Common myeloid progenitor, CD34-positive (primary cell): ENCODE data around the gene SOS1.

Experiments used
- CTCF ChIA-PET: fragments of 350-600 bp; sonication (Branson Sonifier 250); formaldehyde crosslinking; loops from one replicate; lab custom pipeline; 2021; ENCODE audit warnings: antibody characterized with exemption; lab: Charles Lee
- POLR2A ChIA-PET: fragments of 350-600 bp; sonication (Branson Sonifier 250); formaldehyde crosslinking; loops from one replicate; lab custom pipeline; 2021; ENCODE audit warnings: antibody characterized with exemption; lab: Charles Lee
- DNase-seq, 3 donors: peaks; one replicate each; pipeline versions ENCODE4 v3.0.0 to v3.0.0-alpha.2; 2013
- H3K27ac ChIP-seq, 2 experiments: 1 replicate in 1 of 2; 2 replicates in 1 of 2; pipeline ENCODE4 v1.7.0; 2013; ENCODE audit warnings: inconsistent platforms in 2 of 2, low read length in 2 of 2, mild to moderate bottlenecking in 2 of 2, low read depth in 1 of 2, moderate library complexity in 1 of 2; ENCODE audit not compliant: severe bottlenecking in 2 of 2, insufficient read depth in 1 of 2, poor library complexity in 1 of 2
- H3K27me3 ChIP-seq, 5 experiments: replicated peaks in 2 of 5; 1 replicate in 3 of 5; 2 replicates in 2 of 5; pipeline versions ENCODE4 v1.6.1 to v1.7.0; 2013; ENCODE audit warnings: low read length in 4 of 5, mild to moderate bottlenecking in 2 of 5, moderate library complexity in 2 of 5, inconsistent platforms in 1 of 5; ENCODE audit not compliant: insufficient read depth in 5 of 5, control insufficient read depth in 4 of 5
- H3K36me3 ChIP-seq, 4 experiments: 1 replicate in 2 of 4; 2 replicates in 2 of 4; pipeline versions ENCODE4 v1.6.1 to v1.7.0; 2013; ENCODE audit warnings: low read length in 3 of 4, control low read depth in 1 of 4, mild to moderate bottlenecking in 1 of 4; ENCODE audit not compliant: control insufficient read depth in 4 of 4, insufficient read depth in 4 of 4
- H3K4me1 ChIP-seq, 4 experiments: 1 replicate in 3 of 4; 2 replicates in 1 of 4; pipeline versions ENCODE4 v1.6.1 to v1.7.1; 2013; ENCODE audit warnings: low read length in 3 of 4, mild to moderate bottlenecking in 3 of 4, control low read depth in 1 of 4, inconsistent platforms in 1 of 4, moderate library complexity in 1 of 4; ENCODE audit not compliant: control insufficient read depth in 4 of 4, insufficient read depth in 4 of 4; ENCODE audit errors: control extremely low read depth in 1 of 4
- H3K4me3 ChIP-seq, 7 experiments: 1 replicate in 4 of 7; 2 replicates in 3 of 7; pipeline versions ENCODE4 v1.5.1 to v1.7.0; 2013; ENCODE audit warnings: mild to moderate bottlenecking in 7 of 7, low read length in 6 of 7, moderate library complexity in 6 of 7, inconsistent platforms in 2 of 7, low read depth in 2 of 7, control low read depth in 1 of 7; ENCODE audit not compliant: insufficient read depth in 4 of 7, control insufficient read depth in 1 of 7; ENCODE audit errors: extremely low read depth in 1 of 7
- H3K9me3 ChIP-seq, 5 experiments: 1 replicate in 4 of 5; 2 replicates in 1 of 5; pipeline versions ENCODE4 v1.6.1 to v1.7.1; 2013; ENCODE audit warnings: low read length in 4 of 5, mild to moderate bottlenecking in 2 of 5, inconsistent platforms in 1 of 5, low read depth in 1 of 5, moderate library complexity in 1 of 5; ENCODE audit not compliant: control insufficient read depth in 4 of 5, insufficient read depth in 2 of 5; ENCODE audit errors: control extremely low read depth in 1 of 5
- WGBS: methylation state at CpG from one replicate; pipeline ENCODE4 v1.1.5; 2013; ENCODE audit not compliant: insufficient coverage; 5-methylcytosine and 5-hydroxymethylcytosine counted together

SOS1 gene

DNA sequence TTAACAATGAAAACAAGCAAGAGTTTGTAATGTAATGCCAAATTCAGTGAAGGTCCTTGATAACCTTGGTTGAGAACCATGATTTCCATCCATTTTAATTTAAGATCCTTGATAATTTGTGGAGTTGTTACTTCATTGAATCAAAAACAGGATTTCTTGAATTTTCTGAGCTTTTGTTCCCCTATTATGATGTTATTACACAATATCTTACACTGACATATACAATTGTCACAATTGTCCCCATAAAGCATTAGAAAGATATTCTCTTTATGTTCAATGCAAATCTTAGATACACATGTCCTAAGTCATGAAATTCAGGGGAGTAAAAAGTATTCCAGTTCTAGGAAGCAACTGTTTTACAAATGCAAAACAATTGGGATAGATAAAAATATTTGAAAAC is 147.6 kb downstream of the SOS1 start:
- H3K27ac ChIP-seq: no peak overlapping the region
- no peaks in the 10 kb centered on the region for H3K9me3 ChIP-seq
- DNase-seq: no peak
- ChIA-PET POLR2A (interaction anchor here (0.5 kb wide), 1 partner anchor 61 kb away, joined by 3 read pairs; no protein-coding TSS in a partner anchor), CTCF (no interaction called here)
- H3K36me3 ChIP-seq: no peaks in the 10 kb centered on the region
- peaks cover 0 to 2% (median 0%) of the 10 kb centered on the region in 4 experiments for H3K4me1 ChIP-seq
- no peak overlapping the region for H3K4me3 ChIP-seq
- H3K27me3 ChIP-seq: no peaks in the 10 kb centered on the region

DNA sequence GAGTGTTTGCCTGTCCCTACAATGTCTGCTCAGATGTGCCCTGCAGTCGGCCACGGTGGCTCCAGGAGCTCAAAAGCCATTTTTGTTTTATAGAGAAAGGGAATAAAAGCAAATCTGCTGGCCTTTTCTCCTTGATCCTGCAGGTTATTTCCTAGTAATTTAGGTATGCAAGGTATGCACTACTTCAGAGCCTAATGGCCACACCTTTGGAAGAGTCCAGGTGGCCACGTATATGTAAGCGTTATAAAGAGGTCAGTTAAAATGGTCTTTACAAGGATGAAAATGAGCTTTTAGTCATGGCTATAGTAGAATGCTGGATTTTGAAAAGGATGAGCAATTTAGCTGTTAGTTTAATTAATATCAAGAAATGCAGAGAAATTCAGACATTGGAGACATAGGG is 149.5 kb downstream of the SOS1 start:
- DNase-seq: no peak
- H3K27ac ChIP-seq: no peak overlapping the region
- H3K4me1 ChIP-seq: no peaks in the 10 kb centered on the region
- ChIA-PET CTCF (interaction anchor here (1.1 kb wide), 1 partner anchor 49 kb away, joined by 3 read pairs; no protein-coding TSS in a partner anchor), POLR2A (no interaction called here)
- no peak overlapping the region for H3K4me3 ChIP-seq
- 100% methylated on average over 4 of the region's 4 CpGs for WGBS
- no peaks in the 10 kb centered on the region for H3K36me3 ChIP-seq
- H3K27me3 ChIP-seq: no peaks in the 10 kb centered on the region
- no peaks in the 10 kb centered on the region for H3K9me3 ChIP-seq

DNA sequence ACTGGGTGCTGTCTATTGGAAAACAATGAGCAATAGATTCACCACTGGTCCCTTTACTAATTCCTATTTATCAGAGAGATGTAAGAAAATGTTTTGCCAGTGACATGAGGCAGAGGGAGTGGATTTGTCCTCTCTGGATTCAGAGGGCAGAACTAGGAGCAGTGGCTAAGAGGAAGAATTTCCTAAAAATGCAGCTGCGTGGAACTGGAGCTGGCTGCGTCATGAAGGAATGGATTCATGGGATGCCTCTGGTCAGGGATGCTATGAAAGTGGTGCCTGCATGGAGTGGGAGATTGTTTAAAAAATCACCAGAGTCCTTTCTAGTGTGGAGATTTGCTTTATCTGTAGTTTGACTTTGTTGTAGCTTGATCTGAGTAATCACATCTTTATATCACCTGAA is 152.8 kb downstream of the SOS1 start:
- no peak overlapping the region for H3K27ac ChIP-seq
- no peaks in the 10 kb centered on the region for H3K27me3 ChIP-seq
- POLR2A ChIA-PET: no interaction called here

DNA sequence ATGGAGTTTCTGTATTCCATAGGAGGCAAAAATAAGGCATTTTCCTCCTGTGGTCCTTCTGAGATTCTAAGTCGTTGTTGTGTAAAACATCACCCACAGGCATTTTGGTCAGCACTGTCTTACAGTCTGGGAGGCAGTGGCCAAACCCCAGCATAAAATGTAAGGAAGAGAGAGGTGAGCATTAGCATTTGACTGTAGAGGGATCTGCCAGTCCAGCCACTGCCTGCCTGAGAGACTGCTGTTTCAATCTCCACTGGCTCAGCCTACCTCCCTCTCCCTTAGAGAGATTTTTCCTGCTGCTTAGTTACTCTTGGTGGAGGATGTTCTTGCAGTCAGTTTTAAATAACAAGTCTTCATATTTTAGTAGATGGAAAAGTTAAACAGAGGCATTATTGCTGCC is 154.2 kb downstream of the SOS1 start:
- H3K27me3 ChIP-seq: no peaks in the 10 kb centered on the region
- no peak for DNase-seq
- H3K36me3 ChIP-seq: no peaks in the 10 kb centered on the region
- no peaks in the 10 kb centered on the region for H3K9me3 ChIP-seq
- H3K4me3 ChIP-seq: no peak overlapping the region
- peaks cover 0 to 2% (median 0%) of the 10 kb centered on the region in 4 experiments for H3K4me1 ChIP-seq
- ChIA-PET POLR2A (no interaction called here), CTCF (no interaction called here)
- WGBS: 91% methylated on average over 1 of the region's 1 CpG
- no peak overlapping the region for H3K27ac ChIP-seq

More for the DNA sequence above, 152.8 kb downstream of the SOS1 start:
- H3K4me3 ChIP-seq: no peak overlapping the region
- CTCF ChIA-PET: no interaction called here
- WGBS: 100% methylated on average over 2 of the region's 2 CpGs
- DNase-seq: no peak
- H3K36me3 ChIP-seq: no peaks in the 10 kb centered on the region
- H3K4me1 ChIP-seq: no peaks in the 10 kb centered on the region
- no peaks in the 10 kb centered on the region for H3K9me3 ChIP-seq

DNA sequence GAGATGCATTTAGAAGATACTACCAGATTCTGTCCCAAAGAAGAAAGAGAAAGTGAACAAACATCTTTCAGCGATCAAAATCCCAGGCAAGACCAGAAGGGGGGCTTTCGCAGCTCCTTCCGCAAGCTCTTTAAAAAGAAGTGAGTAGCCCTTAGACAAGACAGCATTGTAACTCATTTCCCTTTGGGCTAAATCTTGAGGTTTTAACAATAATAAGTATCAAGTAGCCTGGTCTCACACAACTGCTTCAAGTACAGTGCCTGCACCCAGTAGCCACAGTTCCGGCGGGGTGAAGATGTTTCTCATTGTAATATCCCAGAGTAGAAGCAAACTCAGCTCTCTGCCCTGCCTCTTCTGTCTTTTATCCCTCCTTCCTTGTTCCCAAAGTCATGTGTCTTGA is 154.8 kb downstream of the SOS1 start:
- Histone ChIP-seq H3K27ac (no peak overlapping the region), H3K36me3 (no peaks in the 10 kb centered on the region), H3K27me3 (peaks cover 0 to under 1% (median 0%) of the 10 kb centered on the region in 5 experiments), H3K4me1 (peaks cover 0 to 4% (median 0%) of the 10 kb centered on the region in 4 experiments), H3K9me3 (no peaks in the 10 kb centered on the region), H3K4me3 (no peak overlapping the region)
- 100% methylated on average over 2 of the region's 5 CpGs for WGBS
- ChIA-PET CTCF (no interaction called here), POLR2A (no interaction called here)
- DNase-seq: no peak

DNA sequence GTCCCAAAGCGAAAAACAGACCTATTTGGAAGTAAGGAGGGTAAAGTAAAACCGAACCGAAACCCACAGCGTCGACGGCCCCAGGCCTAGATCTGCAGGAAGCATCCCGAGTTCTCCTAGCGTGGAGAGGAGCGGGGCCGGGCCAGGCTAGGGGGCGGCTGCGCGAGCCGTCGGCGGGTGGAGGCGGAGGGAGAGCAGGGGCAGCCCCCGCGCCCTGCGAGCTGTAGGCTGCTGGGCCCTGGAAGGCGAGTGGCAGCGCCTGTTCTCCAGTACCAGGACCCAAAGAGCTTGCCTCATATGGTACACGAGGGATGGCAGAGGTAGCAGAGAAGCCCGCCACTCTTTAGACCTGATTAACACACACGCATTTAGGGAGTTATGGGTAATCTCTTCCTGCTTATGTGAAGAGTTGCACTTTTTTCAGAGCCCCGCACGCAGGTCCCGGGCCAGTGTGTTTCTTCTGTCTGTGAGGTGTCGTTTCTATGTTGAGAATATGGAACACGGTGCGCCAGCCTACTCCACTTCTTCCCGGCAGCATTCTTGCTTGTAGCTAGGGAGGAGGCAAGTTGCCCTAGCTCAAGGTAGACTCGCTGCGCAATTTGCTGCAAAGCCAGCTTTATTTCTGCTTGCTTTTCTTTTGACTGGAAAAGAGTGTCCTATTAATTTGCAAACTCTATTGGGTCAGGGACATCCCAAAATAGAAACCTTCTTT is 160.1 kb downstream of the SOS1 start:
- Histone ChIP-seq H3K4me1 (peaks cover 0 to 12% (median 7%) of the 10 kb centered on the region in 4 experiments), H3K36me3 (no peaks in the 10 kb centered on the region), H3K4me3 (peak overlapping the region in 3 of 7 experiments; percentile 23 to 69 (median 32)), H3K9me3 (peaks cover 0 to 5% (median 0%) of the 10 kb centered on the region in 5 experiments), H3K27me3 (peaks cover 3 to 20% (median 7%) of the 10 kb centered on the region in 5 experiments), H3K27ac (no peak overlapping the region)
- ChIA-PET POLR2A (no interaction called here), CTCF (no interaction called here)
- no peak for DNase-seq
- WGBS: 79% methylated on average over 29 of the region's 34 CpGs

DNA sequence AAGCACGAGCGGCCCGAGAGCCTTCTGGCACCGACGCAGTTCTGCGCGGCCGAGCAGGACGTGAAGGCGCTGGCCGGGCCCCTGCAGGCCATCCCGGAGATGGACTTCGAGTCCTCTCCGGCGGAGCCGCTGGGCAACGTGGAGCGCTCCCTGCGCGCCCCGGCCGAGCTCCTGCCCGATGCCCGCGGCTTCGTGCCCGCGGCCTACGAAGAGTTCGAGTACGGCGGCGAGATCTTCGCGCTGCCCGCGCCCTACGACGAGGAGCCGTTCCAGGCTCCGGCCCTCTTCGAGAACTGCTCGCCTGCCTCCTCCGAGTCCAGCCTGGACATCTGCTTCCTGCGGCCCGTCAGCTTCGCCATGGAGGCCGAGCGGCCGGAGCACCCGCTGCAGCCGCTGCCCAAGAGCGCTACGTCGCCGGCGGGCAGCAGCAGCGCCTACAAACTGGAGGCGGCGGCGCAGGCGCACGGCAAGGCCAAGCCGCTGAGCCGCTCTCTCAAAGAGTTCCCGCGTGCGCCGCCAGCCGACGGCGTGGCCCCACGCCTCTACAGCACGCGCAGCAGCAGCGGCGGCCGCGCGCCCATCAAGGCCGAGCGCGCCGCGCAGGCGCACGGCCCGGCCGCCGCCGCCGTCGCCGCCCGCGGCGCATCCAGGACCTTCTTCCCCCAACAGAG is 160.8 kb downstream of the SOS1 start:
- ChIA-PET CTCF (interaction anchor here (1.2 kb wide), 1 partner anchor 12 kb away, joined by 7 read pairs; no protein-coding TSS in a partner anchor), POLR2A (interaction anchor here (0.7 kb wide), 1 partner anchor 1094 kb away, joined by 4 read pairs; no protein-coding TSS in a partner anchor)
- H3K4me3 ChIP-seq: peak overlapping the region in 5 of 7 experiments; percentile 23 to 69 (median 51)
- peaks cover 3 to 20% (median 7%) of the 10 kb centered on the region in 5 experiments for H3K27me3 ChIP-seq
- WGBS: 14% methylated on average over 78 of the region's 97 CpGs
- peaks cover 0 to 5% (median 0%) of the 10 kb centered on the region in 5 experiments for H3K9me3 ChIP-seq
- DNase-seq: peak; percentile 82 to 92 (median 88)
- H3K27ac ChIP-seq: no peak overlapping the region
- peaks cover 0 to 12% (median 7%) of the 10 kb centered on the region in 4 experiments for H3K4me1 ChIP-seq
- H3K36me3 ChIP-seq: no peaks in the 10 kb centered on the region
